GM19099 (cell line): ENCODE data around the gene TNNI2.

ENCODE experiments used
- POLR2A ChIP-seq: IDR thresholded peaks from 3 replicates; pipeline ENCODE4 v1.6.1; 2011; ENCODE audit warnings: low read depth; ENCODE audit not compliant: insufficient read length; ENCODE audit errors: extremely low read depth

The TNNI2 gene

DNA sequence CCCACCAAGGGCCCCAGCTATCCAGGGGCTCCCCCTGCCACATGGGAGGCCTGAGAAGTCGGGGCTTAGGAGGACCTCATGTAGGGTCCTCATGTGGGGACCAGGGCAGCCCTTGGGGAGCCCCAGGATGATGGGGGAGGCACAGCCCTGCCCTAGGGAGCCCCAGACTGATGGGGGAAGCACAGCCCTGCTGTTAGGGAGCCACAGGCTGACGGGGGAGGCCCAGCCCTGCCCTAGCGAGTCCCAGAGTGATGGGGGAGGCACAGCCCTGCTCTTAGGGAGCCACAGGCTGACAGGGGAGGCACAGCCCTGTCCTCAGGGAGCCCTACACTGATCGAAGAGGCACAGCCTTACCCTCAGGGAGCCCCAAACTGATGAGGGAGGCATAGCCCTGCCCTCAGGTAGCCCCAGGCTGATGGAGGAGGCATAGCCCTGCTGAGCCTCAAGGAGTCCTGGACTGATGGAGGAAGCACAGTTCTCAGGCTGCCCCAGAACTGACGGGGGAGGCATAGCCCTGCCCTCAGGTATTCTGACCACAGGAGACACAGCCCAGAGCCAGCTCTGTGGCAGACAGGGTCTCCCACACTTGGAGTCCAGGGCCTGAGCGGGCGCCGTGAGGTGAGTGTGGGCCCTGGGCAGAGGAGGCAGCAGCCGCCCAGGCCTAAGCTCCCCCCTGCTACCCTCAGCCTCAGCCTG lies 42.1 kb downstream of the TNNI2 start:
- no peak for TF ChIP-seq POLR2A

- no peak for TF ChIP-seq POLR2A
Observed at GRCh38 chr11:1881442-1882264, 42.9 kb downstream of the TNNI2 start.

GRCh38 chr11:1882265-1883238 lies 43.8 kb downstream of the TNNI2 start:
- TF ChIP-seq POLR2A: no peak

DNA sequence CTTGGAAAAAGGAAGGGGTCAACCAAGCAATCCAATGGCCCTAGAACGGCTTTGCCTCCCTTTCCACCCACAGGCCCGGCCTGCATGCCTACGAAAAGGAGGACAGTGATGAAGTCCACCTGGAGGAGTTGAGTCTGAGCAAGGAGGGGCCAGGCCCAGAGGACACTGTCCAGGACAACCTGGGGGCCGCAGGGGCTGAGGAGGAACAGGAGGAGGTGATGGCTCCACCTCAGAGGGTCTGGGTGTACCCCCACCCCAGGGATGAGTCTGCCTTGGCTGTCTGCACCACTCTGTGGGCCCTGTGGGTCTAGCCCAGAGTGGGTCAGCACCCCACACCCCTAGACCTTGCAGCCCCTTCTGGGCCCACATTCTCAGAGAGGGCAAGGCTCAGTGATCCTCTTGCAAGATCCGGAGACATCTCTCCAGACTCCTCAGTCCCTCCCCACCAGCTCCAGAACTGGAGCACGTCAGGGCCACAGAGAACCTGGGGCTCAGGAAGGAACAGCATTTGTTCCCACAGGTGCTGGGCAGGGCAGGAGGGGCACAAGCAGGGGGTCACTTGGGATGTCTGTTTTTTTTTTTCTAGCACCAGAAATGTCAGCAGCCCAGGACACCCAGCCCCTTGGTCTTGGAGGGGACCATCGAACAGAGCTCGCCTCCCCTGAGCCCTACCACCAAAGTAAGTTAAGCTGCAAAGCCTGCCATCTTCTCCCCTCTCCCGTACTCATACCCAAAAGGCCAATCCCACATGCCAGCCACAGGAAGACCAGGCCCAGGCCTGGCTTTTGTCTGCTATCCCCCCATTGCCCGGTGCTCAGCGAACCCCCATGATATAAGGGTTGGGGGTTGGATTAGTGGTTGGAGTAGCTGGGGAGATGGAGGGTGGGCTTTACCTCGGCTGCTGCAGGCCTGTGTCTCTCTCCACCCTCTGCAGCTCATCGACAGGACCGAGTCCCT lies 44.8 kb downstream of the TNNI2 start:
- TF ChIP-seq POLR2A: no peak

- TF ChIP-seq POLR2A: no peak
Observed at GRCh38 chr11:1884303-1884700, 45.5 kb downstream of the TNNI2 start.

DNA sequence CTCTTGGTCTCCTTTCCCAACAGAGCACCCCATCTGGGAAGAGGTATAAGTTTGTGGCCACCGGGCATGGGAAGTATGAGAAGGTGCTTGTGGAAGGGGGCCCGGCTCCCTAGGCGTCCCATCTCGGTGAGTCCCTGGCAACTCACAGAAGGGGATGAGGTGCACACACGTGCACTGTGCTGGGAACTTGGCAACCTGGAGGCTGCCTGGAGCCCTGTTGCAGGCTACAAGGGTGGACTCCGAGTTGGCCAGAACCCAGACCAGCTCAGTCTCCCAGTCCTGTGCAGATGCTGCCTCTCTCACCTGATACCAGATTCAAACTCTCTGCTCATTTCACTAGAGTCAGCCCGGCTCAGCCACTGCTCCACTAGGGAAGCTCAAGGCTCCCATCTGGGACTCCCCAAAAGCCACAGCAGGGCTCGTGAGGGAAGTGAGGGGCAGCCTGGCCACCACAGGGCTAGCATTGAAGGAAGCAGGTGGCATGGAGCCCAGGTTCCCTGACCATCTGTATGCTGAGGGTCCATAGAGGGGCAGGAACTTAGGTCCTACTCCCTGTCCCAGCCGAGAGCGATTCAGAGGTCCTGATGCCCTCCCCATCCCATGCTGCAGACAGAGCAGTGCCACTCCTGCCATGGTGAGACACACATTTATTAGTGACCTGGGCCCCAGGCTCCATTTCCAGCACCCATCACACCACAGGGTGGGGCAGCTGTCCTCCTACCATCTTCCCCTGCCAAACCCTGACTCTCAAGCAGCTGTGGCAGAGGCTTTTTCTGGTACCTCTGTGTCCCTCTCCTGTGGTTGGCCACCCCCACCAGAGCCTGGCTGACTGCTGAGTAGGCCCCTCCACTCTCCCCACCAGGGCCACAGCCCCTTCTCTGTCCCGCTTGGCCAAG lies 48.9 kb downstream of the TNNI2 start:
- TF ChIP-seq POLR2A: no peak

DNA sequence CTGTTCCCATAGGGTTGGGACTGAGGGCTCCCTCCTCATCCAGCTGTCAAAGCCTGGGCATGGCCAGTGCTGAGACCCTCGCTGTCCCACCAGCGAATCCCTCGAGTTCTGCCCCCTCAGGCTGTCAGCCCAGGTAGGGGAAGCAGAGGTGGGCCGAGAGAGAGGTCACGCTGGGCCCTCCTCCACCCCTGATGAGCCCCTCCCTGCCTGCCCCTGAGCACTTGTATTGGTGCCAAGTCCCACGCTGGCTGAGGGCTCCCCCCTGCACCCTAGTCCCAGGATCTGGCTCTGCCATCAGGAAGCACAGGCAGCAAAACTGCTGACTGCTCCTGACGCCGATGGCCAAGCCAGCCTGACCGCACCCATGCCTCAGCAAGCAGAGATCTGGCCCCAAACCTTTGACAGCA lies 49.6 kb downstream of the TNNI2 start:
- TF ChIP-seq POLR2A: no peak

DNA sequence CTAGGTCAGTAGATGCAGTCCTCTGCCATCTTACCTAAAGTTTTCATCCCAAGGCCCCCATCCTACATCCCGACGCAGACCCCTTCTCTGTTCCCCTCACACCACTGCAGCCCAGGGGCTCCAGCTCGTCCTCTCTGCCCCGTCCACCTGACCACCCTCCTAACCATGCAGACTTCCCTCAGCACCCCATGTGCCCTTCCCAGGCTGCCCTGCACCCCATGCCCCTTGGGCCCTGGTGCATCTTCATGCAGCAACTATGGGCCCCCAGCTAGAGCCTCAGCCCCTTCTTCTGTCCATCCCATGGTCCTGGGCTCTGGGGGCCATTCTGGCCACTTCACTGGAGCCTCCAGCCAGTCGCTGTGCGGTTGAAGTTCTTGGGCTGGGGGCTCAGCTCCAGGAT lies 50.0 kb downstream of the TNNI2 start:
- TF ChIP-seq POLR2A: no peak

DNA sequence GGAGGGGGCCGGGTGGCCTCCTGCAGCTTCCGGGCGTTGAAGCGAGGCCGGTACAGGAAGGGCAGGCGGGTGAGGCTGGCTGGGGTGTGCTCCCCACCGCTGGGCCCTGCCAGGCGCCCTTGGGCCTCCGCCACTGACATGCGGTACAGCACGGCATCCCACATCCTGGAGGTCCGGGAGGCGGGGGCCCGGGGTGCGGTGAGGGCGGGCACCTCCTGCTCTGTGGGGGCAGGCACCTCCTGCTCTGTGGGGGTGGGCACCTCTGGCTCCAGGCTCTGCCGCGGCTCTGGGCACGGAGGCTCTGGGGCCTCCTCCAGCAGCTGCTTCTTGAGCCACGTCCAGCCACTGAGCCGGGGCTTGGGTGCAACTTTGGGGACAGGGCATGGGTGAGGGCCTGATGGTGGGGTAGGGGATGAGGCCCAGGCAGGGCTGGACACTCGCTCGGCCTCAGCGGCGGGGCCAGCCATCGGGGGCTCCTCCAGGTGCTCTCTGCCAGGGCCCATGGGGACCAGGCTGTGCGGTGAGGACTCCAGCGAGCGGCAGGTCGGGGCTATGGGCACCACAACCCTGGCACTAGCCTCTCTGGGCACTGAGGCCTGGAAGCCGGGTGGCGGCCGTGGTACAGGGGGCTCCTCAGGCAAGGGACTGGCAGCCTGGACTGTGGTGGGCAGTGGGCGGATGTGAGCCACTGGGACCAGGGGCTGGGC lies 50.6 kb downstream of the TNNI2 start:
- TF ChIP-seq POLR2A: no peak

DNA sequence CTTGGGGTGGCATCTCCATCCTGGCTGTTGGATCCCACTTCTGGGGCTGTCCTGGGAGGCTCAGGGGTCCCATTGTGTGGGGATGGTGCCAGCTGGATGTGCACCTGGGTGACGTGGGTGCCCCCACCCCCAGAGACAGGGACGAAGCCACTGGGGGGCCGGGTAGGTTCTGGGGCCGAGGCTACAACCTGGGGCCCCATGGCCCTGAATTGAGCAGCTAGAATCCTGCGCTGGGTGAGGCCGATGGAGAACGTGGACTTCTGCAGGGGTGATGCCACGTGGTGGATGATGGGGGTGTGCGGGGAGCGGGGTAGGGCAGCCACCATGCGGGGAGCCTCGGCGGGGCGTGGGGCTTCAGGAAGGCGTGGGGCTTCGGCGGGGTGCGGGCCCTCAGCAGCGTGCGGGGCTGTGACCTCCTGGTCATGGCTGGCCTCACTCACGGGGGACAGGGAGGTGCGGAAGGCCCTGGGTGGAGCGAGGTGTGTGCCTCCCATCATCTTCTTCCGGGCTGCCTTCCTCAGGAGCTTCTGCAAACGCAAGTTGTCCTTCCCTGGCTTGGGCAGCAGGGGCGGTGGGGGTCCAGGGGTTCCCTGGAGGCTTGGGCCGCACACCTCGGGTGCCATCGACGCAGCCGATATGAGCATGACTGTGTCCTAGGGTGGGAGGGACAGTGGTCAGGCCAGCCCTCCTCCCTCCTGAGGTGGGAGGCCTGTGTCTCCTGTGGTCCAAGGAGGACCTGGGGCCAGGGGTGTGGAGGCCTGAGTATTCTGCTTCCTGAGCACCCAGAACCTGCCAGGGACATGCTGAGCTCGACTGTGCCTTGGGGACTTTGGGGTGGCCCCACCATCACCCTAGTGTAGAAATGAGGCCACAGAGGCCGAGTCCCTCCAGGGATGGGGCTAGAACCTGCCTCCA lies 51.4 kb downstream of the TNNI2 start:
- TF ChIP-seq POLR2A: no peak
